ENCODE data around the gene SELENOO.
"Not testable (repeated sequence)": the region's sequence is repeated elsewhere in the genome, so short reads cannot be mapped to it uniquely, and the experiment has no call there.

SELENOO gene

GRCh38 chr22:50203288-50203687 is 2.5 kb downstream of the SELENOO start:
- Histone ChIP-seq H3K27me3 (ENCODE audit: control insufficient read depth, insufficient read depth, low read length) (no peaks in the 10 kb centered on the region), H3K36me3 (ENCODE audit: control insufficient read depth, insufficient read depth, low read length) (peaks cover 6% of the 10 kb centered on the region), H3K4me1 (ENCODE audit: control insufficient read depth, insufficient read depth, low read length) (peaks cover 2% of the 10 kb centered on the region), H3K9me3 (ENCODE audit: control insufficient read depth, insufficient read depth, low read length) (no peaks in the 10 kb centered on the region), H3K27ac (ENCODE audit: low read length) (no peak overlapping the region), H3K4me3 (ENCODE audit: low read length) (no peak overlapping the region)
- WGBS (ENCODE audit: insufficient coverage, insufficient read length): no CpG with 5 or more reads among the region's 1 CpG
- DNase-seq (ENCODE audit: low read depth, low spot score): no peak

- H3K4me3 ChIP-seq (ENCODE audit: low read length): no peak overlapping the region
- no peaks in the 10 kb centered on the region for H3K9me3 ChIP-seq (ENCODE audit: control insufficient read depth, insufficient read depth, low read length)
- DNase-seq (ENCODE audit: low read depth, low spot score): no peak
- H3K36me3 ChIP-seq (ENCODE audit: control insufficient read depth, insufficient read depth, low read length): peaks cover 8% of the 10 kb centered on the region
- no CpG with 5 or more reads among the region's 7 CpGs for WGBS (ENCODE audit: insufficient coverage, insufficient read length)
- no peaks in the 10 kb centered on the region for H3K27me3 ChIP-seq (ENCODE audit: control insufficient read depth, insufficient read depth, low read length)
- no peak overlapping the region for H3K27ac ChIP-seq (ENCODE audit: low read length)
- peaks cover 1% of the 10 kb centered on the region for H3K4me1 ChIP-seq (ENCODE audit: control insufficient read depth, insufficient read depth, low read length)
These were observed 3.8 kb downstream of the SELENOO start for GRCh38 chr22:50204571-50204970.

GRCh38 chr22:50204998-50205397 is 4.2 kb downstream of the SELENOO start:
- not testable (repeated sequence) for H3K4me3 ChIP-seq (ENCODE audit: low read length); H3K27me3 ChIP-seq (ENCODE audit: control insufficient read depth, insufficient read depth, low read length); DNase-seq (ENCODE audit: low read depth, low spot score); H3K36me3 ChIP-seq (ENCODE audit: control insufficient read depth, insufficient read depth, low read length); H3K9me3 ChIP-seq (ENCODE audit: control insufficient read depth, insufficient read depth, low read length); H3K4me1 ChIP-seq (ENCODE audit: control insufficient read depth, insufficient read depth, low read length); H3K27ac ChIP-seq (ENCODE audit: low read length)
- WGBS (ENCODE audit: insufficient coverage, insufficient read length): no CpG with 5 or more reads among the region's 9 CpGs

DNA sequence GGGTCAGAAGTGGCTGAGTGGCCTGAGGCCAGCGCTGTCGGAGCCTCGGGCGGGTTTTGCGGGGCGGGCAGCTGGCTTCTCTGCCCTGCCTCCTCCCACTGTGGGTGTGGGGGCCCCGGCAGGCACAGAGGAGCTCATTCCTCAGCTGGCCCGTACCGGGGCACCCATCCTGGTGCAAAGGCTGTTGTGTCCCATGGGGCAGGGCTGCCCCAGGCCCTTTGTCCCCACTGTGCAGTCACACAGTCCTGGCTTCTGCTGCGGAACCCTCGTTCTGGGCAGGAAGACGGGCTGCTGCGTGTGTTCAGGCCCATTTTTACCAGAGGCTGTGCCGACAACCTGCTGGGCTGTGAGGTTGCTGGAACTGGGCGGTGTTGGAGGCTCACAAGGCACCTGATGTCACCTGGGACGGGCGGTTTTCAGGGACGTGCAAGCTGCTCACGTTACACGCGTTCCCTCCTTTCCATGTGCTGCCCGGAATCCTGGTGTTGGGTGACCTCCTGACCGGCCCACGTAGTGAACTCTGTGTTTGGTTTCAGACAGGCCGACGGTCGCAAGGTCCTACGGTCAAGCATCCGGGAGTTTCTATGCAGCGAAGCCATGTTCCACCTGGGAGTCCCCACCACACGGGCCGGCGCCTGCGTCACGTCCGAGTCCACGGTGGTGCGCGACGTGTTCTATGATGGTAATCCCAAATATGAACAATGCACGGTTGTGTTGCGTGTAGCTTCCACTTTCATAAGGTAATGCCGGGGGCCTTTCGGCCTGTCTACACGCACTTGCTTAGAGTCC is 5.2 kb downstream of the SELENOO start:
- no CpG with 5 or more reads among the region's 45 CpGs for WGBS (ENCODE audit: insufficient coverage, insufficient read length)
- no peaks in the 10 kb centered on the region for H3K27me3 ChIP-seq (ENCODE audit: control insufficient read depth, insufficient read depth, low read length)
- peaks cover 13% of the 10 kb centered on the region for H3K36me3 ChIP-seq (ENCODE audit: control insufficient read depth, insufficient read depth, low read length)
- no peak overlapping the region for H3K4me3 ChIP-seq (ENCODE audit: low read length)
- H3K4me1 ChIP-seq (ENCODE audit: control insufficient read depth, insufficient read depth, low read length): no peaks in the 10 kb centered on the region; the same call in 1 of the 2 replicates
- no peaks in the 10 kb centered on the region for H3K9me3 ChIP-seq (ENCODE audit: control insufficient read depth, insufficient read depth, low read length)
- DNase-seq (ENCODE audit: low read depth, low spot score): no peak
- no peak overlapping the region for H3K27ac ChIP-seq (ENCODE audit: low read length)

GRCh38 chr22:50206599-50206998 is 5.8 kb downstream of the SELENOO start:
- no CpG with 5 or more reads among the region's 10 CpGs for WGBS (ENCODE audit: insufficient coverage, insufficient read length)
- H3K36me3 ChIP-seq (ENCODE audit: control insufficient read depth, insufficient read depth, low read length): peaks cover 13% of the 10 kb centered on the region
- no peak overlapping the region for H3K27ac ChIP-seq (ENCODE audit: low read length)
- H3K9me3 ChIP-seq (ENCODE audit: control insufficient read depth, insufficient read depth, low read length): no peaks in the 10 kb centered on the region
- H3K27me3 ChIP-seq (ENCODE audit: control insufficient read depth, insufficient read depth, low read length): no peaks in the 10 kb centered on the region
- no peaks in the 10 kb centered on the region; the same call in 1 of the 2 replicates for H3K4me1 ChIP-seq (ENCODE audit: control insufficient read depth, insufficient read depth, low read length)
- DNase-seq (ENCODE audit: low read depth, low spot score): no peak
- H3K4me3 ChIP-seq (ENCODE audit: low read length): no peak overlapping the region

DNA sequence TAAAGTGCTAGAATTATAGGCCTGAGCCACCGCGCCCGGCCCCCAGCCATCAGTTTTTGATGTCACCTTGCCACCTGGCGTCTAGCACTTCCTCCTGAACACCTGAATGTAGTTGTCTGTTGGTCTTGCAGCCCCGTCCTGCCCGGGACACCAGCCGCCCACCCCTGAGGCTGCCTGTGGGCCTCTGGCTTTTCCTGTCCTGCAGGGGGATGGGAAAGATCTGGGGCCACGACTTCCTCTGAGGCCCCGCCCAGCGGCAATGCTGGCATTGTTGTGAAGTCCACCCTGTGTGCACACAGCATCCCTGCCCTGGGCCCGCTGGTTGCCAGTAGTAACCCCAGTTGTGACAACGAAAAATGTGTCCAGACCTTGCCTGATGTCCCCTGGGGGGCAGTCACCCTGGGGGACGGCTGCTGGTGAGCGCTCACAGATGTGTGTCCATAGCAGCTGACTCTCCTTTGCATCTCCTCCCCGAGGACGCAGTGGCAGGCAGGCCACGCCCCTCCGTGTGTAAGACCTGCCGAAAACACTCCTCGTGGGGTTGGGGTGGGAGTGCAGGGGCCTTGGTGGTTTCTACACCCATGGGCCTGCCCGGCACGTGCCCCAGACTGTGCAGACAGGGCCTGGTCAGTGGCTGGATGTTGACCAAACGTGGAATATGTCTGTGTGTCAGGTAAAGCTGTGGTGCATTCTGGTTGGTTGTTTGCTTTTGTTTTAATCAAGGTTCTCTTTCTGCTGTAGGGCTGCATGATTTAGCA is 6.8 kb downstream of the SELENOO start:
- Histone ChIP-seq H3K9me3 (ENCODE audit: control insufficient read depth, insufficient read depth, low read length) (no peaks in the 10 kb centered on the region), H3K4me3 (ENCODE audit: low read length) (no peak overlapping the region), H3K27me3 (ENCODE audit: control insufficient read depth, insufficient read depth, low read length) (no peaks in the 10 kb centered on the region), H3K27ac (ENCODE audit: low read length) (no peak overlapping the region), H3K4me1 (ENCODE audit: control insufficient read depth, insufficient read depth, low read length) (no peaks in the 10 kb centered on the region; the same call in 1 of the 2 replicates), H3K36me3 (ENCODE audit: control insufficient read depth, insufficient read depth, low read length) (peaks cover 16% of the 10 kb centered on the region)
- no CpG with 5 or more reads among the region's 23 CpGs for WGBS (ENCODE audit: insufficient coverage, insufficient read length)
- no peak for DNase-seq (ENCODE audit: low read depth, low spot score)

- Histone ChIP-seq H3K4me1 (ENCODE audit: control insufficient read depth, insufficient read depth, low read length) (no peaks in the 10 kb centered on the region; the same call in 1 of the 2 replicates), H3K4me3 (ENCODE audit: low read length) (no peak overlapping the region), H3K27me3 (ENCODE audit: control insufficient read depth, insufficient read depth, low read length) (no peaks in the 10 kb centered on the region), H3K36me3 (ENCODE audit: control insufficient read depth, insufficient read depth, low read length) (peaks cover 17% of the 10 kb centered on the region), H3K27ac (ENCODE audit: low read length) (no peak overlapping the region), H3K9me3 (ENCODE audit: control insufficient read depth, insufficient read depth, low read length) (no peaks in the 10 kb centered on the region)
- DNase-seq (ENCODE audit: low read depth, low spot score): no peak
- WGBS (ENCODE audit: insufficient coverage, insufficient read length): no CpG with 5 or more reads among the region's 22 CpGs
These were observed 7.7 kb downstream of the SELENOO start for GRCh38 chr22:50208430-50208938.

DNA sequence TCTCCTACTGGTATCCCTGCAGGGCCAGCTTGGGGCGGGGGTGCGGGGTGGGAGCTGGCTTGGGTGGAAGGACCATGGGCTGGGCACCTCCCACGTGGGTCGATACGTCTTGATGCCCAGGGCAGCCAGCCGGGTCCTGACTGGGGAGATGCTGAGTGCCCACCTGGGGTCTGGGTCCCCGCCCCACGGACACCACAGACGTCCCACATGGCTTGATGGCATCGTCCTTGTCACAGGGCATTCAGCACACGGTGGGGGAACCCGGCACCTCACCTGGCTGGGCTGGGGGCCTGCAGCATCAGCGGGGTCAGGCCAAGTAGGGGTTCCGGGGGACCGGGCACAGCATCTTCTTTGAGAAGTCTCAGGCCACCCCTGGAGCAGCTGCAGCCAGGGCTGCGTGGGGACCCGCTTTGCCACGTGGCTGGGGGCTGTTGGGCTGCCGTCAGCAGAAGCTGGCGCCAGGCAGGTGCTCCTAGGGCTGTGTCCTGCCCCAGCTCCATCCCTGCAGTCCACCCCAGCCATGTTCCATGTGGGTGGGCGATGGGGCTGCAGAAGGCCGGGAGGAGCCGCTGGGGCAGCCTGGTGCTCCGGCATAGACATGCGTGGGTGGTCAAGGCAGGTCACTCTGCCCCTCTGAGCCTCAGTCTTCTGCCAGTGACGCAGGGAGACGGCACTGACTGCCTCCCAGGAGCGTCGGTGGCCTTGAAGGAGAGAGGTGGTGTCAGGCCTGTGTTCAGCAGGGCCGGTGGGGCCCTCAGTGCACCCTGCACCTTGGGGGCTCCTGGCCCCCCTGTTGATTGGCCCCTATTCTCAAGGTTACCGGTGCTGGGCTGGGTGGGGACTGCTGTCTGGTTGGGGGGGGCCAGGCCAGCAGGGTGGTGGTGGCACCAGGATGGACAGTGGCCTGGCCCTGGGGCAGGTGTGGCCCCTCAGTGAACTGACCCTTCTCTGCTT is 8.4 kb downstream of the SELENOO start:
- H3K4me3 ChIP-seq (ENCODE audit: low read length): no peak overlapping the region
- no peaks in the 10 kb centered on the region for H3K9me3 ChIP-seq (ENCODE audit: control insufficient read depth, insufficient read depth, low read length)
- DNase-seq (ENCODE audit: low read depth, low spot score): no peak
- H3K27ac ChIP-seq (ENCODE audit: low read length): no peak overlapping the region
- H3K4me1 ChIP-seq (ENCODE audit: control insufficient read depth, insufficient read depth, low read length): no peaks in the 10 kb centered on the region; the same call in 1 of the 2 replicates
- peaks cover 17% of the 10 kb centered on the region for H3K36me3 ChIP-seq (ENCODE audit: control insufficient read depth, insufficient read depth, low read length)
- H3K27me3 ChIP-seq (ENCODE audit: control insufficient read depth, insufficient read depth, low read length): no peaks in the 10 kb centered on the region
- no CpG with 5 or more reads among the region's 31 CpGs for WGBS (ENCODE audit: insufficient coverage, insufficient read length)

DNA sequence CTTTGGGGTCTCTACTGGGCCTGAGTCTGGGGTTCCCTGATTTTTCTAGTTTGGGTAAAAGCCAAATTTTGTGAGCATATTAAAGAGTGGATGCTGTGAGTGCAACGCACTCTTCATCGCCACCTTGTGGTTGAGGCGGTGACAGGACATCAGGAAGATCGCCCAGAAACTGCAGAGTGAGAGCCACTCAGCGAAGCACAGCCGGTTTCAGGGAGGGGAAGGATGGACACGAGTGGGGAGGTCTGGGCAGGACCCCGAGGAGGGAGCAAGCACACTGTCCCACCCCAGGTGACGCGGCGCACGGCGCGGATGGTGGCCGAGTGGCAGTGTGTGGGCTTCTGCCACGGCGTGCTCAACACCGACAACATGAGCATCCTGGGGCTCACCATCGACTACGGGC is 9.1 kb downstream of the SELENOO start:
- no CpG with 5 or more reads among the region's 20 CpGs for WGBS (ENCODE audit: insufficient coverage, insufficient read length)
- Histone ChIP-seq H3K27me3 (ENCODE audit: control insufficient read depth, insufficient read depth, low read length) (no peaks in the 10 kb centered on the region), H3K36me3 (ENCODE audit: control insufficient read depth, insufficient read depth, low read length) (peaks cover 17% of the 10 kb centered on the region), H3K4me1 (ENCODE audit: control insufficient read depth, insufficient read depth, low read length) (no peaks in the 10 kb centered on the region; the same call in 1 of the 2 replicates), H3K9me3 (ENCODE audit: control insufficient read depth, insufficient read depth, low read length) (no peaks in the 10 kb centered on the region), H3K27ac (ENCODE audit: low read length) (no peak overlapping the region), H3K4me3 (ENCODE audit: low read length) (no peak overlapping the region)
- DNase-seq (ENCODE audit: low read depth, low spot score): no peak
